SH-SY5Y (cell line): ENCODE results near the gene TBL1X.

Experiments used
- GATA2 ChIP-seq: IDR thresholded peaks from 2 replicates; pipeline ENCODE4 v1.6.1; 2011; ENCODE audit warnings: mild to moderate bottlenecking, low read depth, low read length
- GATA3 ChIP-seq: IDR thresholded peaks from 2 replicates; pipeline ENCODE4 v1.6.1; 2011; ENCODE audit warnings: low read depth, mild to moderate bottlenecking, low read length, moderate library complexity

- no peak for TF ChIP-seq GATA2
- TF ChIP-seq GATA3 = no peak
Measured at GRCh38 chrX:9745417-9746115, 280.7 kb downstream of the TBL1X start.
